Endothelial cell of umbilical vein (primary cell): ENCODE results near the gene RMND5A. TPM values are rescaled to one million over a fixed set of nuclear protein-coding genes. Genes with fewer than 3 reads are reported as not detected.
"Not testable (repeated sequence)": the region's sequence is repeated elsewhere in the genome, so short reads cannot be mapped to it uniquely, and the experiment has no call there.

Source experiments
- BruUV-seq: library from RNA; stranded (reverse); fragments of 400-500 nt; replicated peaks from 2 replicates; lab custom pipeline; 2021; lab: Mats Ljungman, UMichigan
- CTCF ChIA-PET: fragments of 300-600, 350-600 bp; sonication (Branson Sonifier 250); formaldehyde crosslinking; loops from one replicate; lab custom pipeline; 2021; ENCODE audit warnings: antibody characterized with exemption, inconsistent platforms; lab: Charles Lee
- POLR2A ChIA-PET: fragments of 300-600, 350-600 bp; sonication (Branson Sonifier 250); formaldehyde crosslinking; loops from one replicate; lab custom pipeline; 2021; ENCODE audit warnings: antibody characterized with exemption, inconsistent platforms; lab: Charles Lee
- DNase-seq: peaks from one replicate; pipeline ENCODE4 v3.0.0-alpha.2; 2011; ENCODE audit warnings: low read depth, low spot score
- FAIRE-seq: peaks from 2 replicates; lab custom pipeline; 2011; peaks lifted over from hg19 to GRCh38; lab: Jason Lieb, UNC
- H2AFZ ChIP-seq: 2 replicates; pipeline ENCODE4 v1.6.0; 2012; ENCODE audit warnings: low read depth, low read length, control low read depth, inconsistent platforms
- H3K27ac ChIP-seq: 2 replicates; pipeline ENCODE4 v1.5.1; 2011; ENCODE audit warnings: low read depth, mild to moderate bottlenecking, control low read depth, low read length, moderate library complexity; ENCODE audit not compliant: insufficient read depth
- H3K27me3 ChIP-seq, 2 experiments: 2 replicates each; pipeline versions ENCODE4 v1.6.0 to v1.6.1; 2011; ENCODE audit warnings: low read length in 2 of 2, mixed read lengths in 1 of 2; ENCODE audit not compliant: control insufficient read depth in 2 of 2, insufficient read depth in 2 of 2
- H3K36me3 ChIP-seq, 2 experiments: 2 replicates in 1 of 2; 3 replicates in 1 of 2; pipeline ENCODE4 v1.5.1; 2011; ENCODE audit warnings: low read length in 2 of 2, mild to moderate bottlenecking in 1 of 2, moderate library complexity in 1 of 2; ENCODE audit not compliant: control insufficient read depth in 2 of 2, insufficient read depth in 2 of 2; ENCODE audit errors: extremely low read depth in 1 of 2
- H3K4me1 ChIP-seq: 3 replicates; pipeline ENCODE4 v1.5.1; 2011; ENCODE audit warnings: mild to moderate bottlenecking, low read length; ENCODE audit not compliant: control insufficient read depth, insufficient read depth; ENCODE audit errors: extremely low read depth
- H3K4me2 ChIP-seq: 2 replicates; pipeline ENCODE4 v1.6.1; 2011; ENCODE audit warnings: low read length, control low read depth, mixed read lengths; ENCODE audit not compliant: insufficient read depth
- H3K4me3 ChIP-seq, 3 experiments: fragments of 200-600 bp in 1 of 3; sonication (generic), shearing (Covaris generic) in 1 of 3; replicated peaks in 1 of 3; 2 replicates each; pipeline ENCODE4 v1.5.1; 2011 to 2016; ENCODE audit warnings: control low read depth in 3 of 3, low read length in 3 of 3, mild to moderate bottlenecking in 2 of 3, inconsistent platforms in 1 of 3, low read depth in 1 of 3, moderate library complexity in 1 of 3; ENCODE audit not compliant: insufficient read depth in 1 of 3
- H3K79me2 ChIP-seq: 2 replicates; pipeline ENCODE4 v1.6.0; 2012; ENCODE audit warnings: low read length, inconsistent platforms; ENCODE audit not compliant: control insufficient read depth, insufficient read depth
- H3K9ac ChIP-seq: replicated peaks from 2 replicates; pipeline ENCODE3; 2011; ENCODE audit warnings: low read length, control low read depth; ENCODE audit not compliant: insufficient read depth; ENCODE audit errors: extremely low read depth
- H3K9me1 ChIP-seq: replicated peaks from 3 replicates; pipeline ENCODE4 v1.6.0; 2011; ENCODE audit warnings: mild to moderate bottlenecking, low read length; ENCODE audit not compliant: control insufficient read depth, insufficient read depth; ENCODE audit errors: extremely low read depth
- H3K9me3 ChIP-seq: replicated peaks from 2 replicates; pipeline ENCODE4 v1.5.1; 2012; ENCODE audit warnings: low read length, inconsistent platforms; ENCODE audit not compliant: control insufficient read depth, insufficient read depth
- H4K20me1 ChIP-seq: replicated peaks from 2 replicates; pipeline ENCODE3; 2011; ENCODE audit warnings: mild to moderate bottlenecking, low read length; ENCODE audit not compliant: control insufficient read depth, insufficient read depth; ENCODE audit errors: extremely low read depth
- dilution Hi-C: fragments of 300-500 bp; cut with MboI; formaldehyde crosslinking; loops from one replicate; pipeline ENCODE4 v1.15.0; 2019; ENCODE audit warnings: low sequenced_read_pairs; ENCODE audit not compliant: extremely low pct_ligation_motif_present
- intact Hi-C: fragments of 100-400 bp; cut with micrococcal nuclease; formaldehyde crosslinking; loops from one replicate; pipeline ENCODE4 v1.10.0; 2022
- polyA plus RNA-seq, 4 experiments: library from polyadenylated mRNA; depleted of rRNA in 3 of 4; stranded (reverse) in 3 of 4; unstranded in 1 of 4; fragments of >200 nt; gene quantifications; 2 replicates each; pipeline versions ENCODE4 v1.2.1 to v1.2.3, GENCODE V29; 2011 to 2012; ENCODE audit warnings: missing spikeins in 1 of 4
- total RNA-seq: library from RNA; stranded (reverse); gene quantifications from 2 replicates; pipeline ENCODE4 v1.2.3, GENCODE V29; 2021

Gene RMND5A
- total and polyA plus RNA-seq, 2 donors (not counting 3 experiments of a cell fraction or from before 2014, with no cell fraction given) = 10.8 to 21.5 TPM

GRCh38 chr2:86720540-86721320 lies 639 bp downstream of the RMND5A start:
- H3K9me3 ChIP-seq, H3K36me3 ChIP-seq, H3K9ac ChIP-seq, BruUV-seq, H3K9me1 ChIP-seq, H4K20me1 ChIP-seq, H3K4me1 ChIP-seq, H3K27me3 ChIP-seq, dilution Hi-C loops, H3K79me2 ChIP-seq, POLR2A ChIA-PET, CTCF ChIA-PET, intact Hi-C loops: not testable (repeated sequence)
- Histone ChIP-seq H3K4me2 (peak overlapping the region; percentile 78), H2AFZ (peak overlapping the region; percentile 57), H3K27ac (peak overlapping the region; percentile 69), H3K4me3 (peak overlapping the region; percentile 4 to 74 (median 71))
- FAIRE-seq (peak; percentile 15), DNase-seq (peak; percentile 40)

GRCh38 chr2:86725706-86726105 lies 5.6 kb downstream of the RMND5A start:
- H3K27me3 ChIP-seq, H3K9ac ChIP-seq, BruUV-seq, H3K9me3 ChIP-seq, H3K4me3 ChIP-seq, H3K4me2 ChIP-seq, FAIRE-seq, dilution Hi-C loops, intact Hi-C loops, DNase-seq, H4K20me1 ChIP-seq, CTCF ChIA-PET, H2AFZ ChIP-seq, H3K27ac ChIP-seq, H3K4me1 ChIP-seq, H3K79me2 ChIP-seq, POLR2A ChIA-PET, H3K9me1 ChIP-seq, H3K36me3 ChIP-seq: not testable (repeated sequence)

- dilution Hi-C loops, H3K9me3 ChIP-seq, H3K79me2 ChIP-seq, POLR2A ChIA-PET, H3K4me3 ChIP-seq, H3K4me2 ChIP-seq, CTCF ChIA-PET, H3K36me3 ChIP-seq, H2AFZ ChIP-seq, FAIRE-seq, H3K27ac ChIP-seq, intact Hi-C loops, H4K20me1 ChIP-seq, H3K9me1 ChIP-seq, DNase-seq, H3K9ac ChIP-seq, H3K27me3 ChIP-seq, H3K4me1 ChIP-seq, BruUV-seq: not testable (repeated sequence)
Observed at GRCh38 chr2:86732040-86732525, 12.0 kb downstream of the RMND5A start.

GRCh38 chr2:86732837-86733236 lies 12.7 kb downstream of the RMND5A start:
- CTCF ChIA-PET, H4K20me1 ChIP-seq, dilution Hi-C loops: not testable (repeated sequence)

More at GRCh38 chr2:86732837-86733236, 12.7 kb downstream of the RMND5A start:
- H3K4me2 ChIP-seq, H3K4me1 ChIP-seq, POLR2A ChIA-PET, DNase-seq, H3K27me3 ChIP-seq, BruUV-seq, H3K9ac ChIP-seq, H3K27ac ChIP-seq, H3K9me1 ChIP-seq, H3K79me2 ChIP-seq, H3K36me3 ChIP-seq, H2AFZ ChIP-seq, H3K9me3 ChIP-seq, intact Hi-C loops, FAIRE-seq, H3K4me3 ChIP-seq: not testable (repeated sequence)
